ENCODE data around the gene ZNF746. TPM values are rescaled to one million over a fixed set of nuclear protein-coding genes. Genes with fewer than 3 reads are reported as not detected.
A peak's percentile ranks its signal among the peaks of the same experiment; 100 is the strongest.

The ZNF746 gene
- polyA plus RNA-seq (2013, experiment 1 of 2) = 10.9 TPM
- 10.7 TPM for polyA plus RNA-seq (2013, experiment 2 of 2)

DNA sequence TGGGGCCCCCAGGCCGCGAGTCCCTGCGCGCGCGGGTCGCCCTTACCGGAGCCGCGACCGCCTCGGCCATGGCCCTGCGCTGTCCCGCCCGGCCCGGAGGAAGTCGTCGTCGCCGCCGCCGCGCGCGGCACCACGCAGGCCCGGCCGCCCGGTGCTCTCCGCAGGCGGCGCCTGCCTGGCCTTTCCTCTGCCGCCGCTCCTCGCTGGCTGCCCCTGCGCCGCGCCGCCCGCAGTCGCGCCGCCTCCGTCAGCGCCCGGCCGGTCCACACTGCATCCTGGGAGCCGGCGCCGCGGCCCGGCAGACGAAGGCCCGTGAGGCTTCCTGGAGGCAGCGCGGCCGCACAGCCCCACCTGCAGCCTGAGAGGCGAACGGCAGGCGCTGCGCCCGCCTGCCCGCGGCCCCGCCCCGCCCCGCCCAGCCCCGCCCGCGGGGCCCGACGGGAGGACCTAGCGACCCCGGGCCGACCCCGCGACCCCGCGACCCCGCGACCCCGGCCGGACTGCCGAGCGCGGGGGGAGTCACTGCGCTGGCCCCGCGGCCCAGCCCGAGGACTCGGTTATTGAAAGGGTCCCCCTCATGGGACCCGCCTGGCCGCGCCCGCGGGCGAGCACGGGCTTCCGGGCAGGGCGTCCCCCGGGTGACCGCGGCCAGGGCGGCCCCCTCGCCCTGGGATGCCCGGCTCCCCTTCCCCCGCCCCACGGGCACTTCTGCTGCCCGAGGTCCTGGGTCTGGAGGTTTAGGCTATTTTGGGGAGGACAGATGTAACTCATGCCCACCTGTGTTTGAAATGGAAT, at the start of gene ZNF746:
ZNF746 (minus strand) TSS at position 343 of the 795 bp plus-strand sequence; CDS start at position 70, 273 bp downstream.
- H3K14ac ChIP-seq (ENCODE audit: low read length in 2 of 2) = peak within 1 kb of the TSS in 1 of 2 experiments; percentile 88
- H3K4me3 ChIP-seq (ENCODE audit: insufficient read depth in 1 of 2, low read depth in 1 of 2, low read length in 2 of 2) = peak within 1 kb of the TSS; percentile 84 to 92
- H4K8ac ChIP-seq (ENCODE audit: low read length) = peak within 1 kb of the TSS; percentile 91
- H2AK5ac ChIP-seq (ENCODE audit: low read length, severe bottlenecking) = peak within 1 kb of the TSS; percentile 37
- peaks cover 10% of the 10 kb centered on the region for H3K79me1 ChIP-seq (replicated peaks; ENCODE audit: low read length, poor library complexity, severe bottlenecking)
- peak within 1 kb of the TSS; percentile 76 to 94 for H3K4ac ChIP-seq (ENCODE audit: low read depth in 1 of 2, low read length in 2 of 2)
- H3K36me3 ChIP-seq (ENCODE audit: control insufficient read depth in 1 of 2, insufficient read depth in 2 of 2, low read depth in 1 of 2, low read length in 2 of 2) = peaks cover 14 to 16% of the 10 kb centered on the region in 2 experiments
- H3K4me2 ChIP-seq (ENCODE audit: low read length, poor library complexity, severe bottlenecking) = peak within 1 kb of the TSS; percentile 76
- peak within 1 kb of the TSS; percentile 55 for H2BK120ac ChIP-seq (ENCODE audit: low read depth, low read length)
- 2% methylated on average over 64 of the region's 109 CpGs for WGBS
- peak within 1 kb of the TSS; percentile 91 for H3K27ac ChIP-seq (ENCODE audit: low read length, poor library complexity, severe bottlenecking)
- H2BK15ac ChIP-seq (ENCODE audit: low read depth, poor library complexity, severe bottlenecking) = peak within 1 kb of the TSS; percentile 78
- peaks cover 3 to 24% of the 10 kb centered on the region in 2 experiments for H3K27me3 ChIP-seq (ENCODE audit: control insufficient read depth in 1 of 2, insufficient read depth in 1 of 2, low read length in 2 of 2)
- peaks cover 7% of the 10 kb centered on the region for H3K4me1 ChIP-seq (ENCODE audit: control insufficient read depth, insufficient read depth, low read depth, low read length)
- DNase-seq = peak; percentile 81
- no peaks in the 10 kb centered on the region for H3K9me3 ChIP-seq (ENCODE audit: control insufficient read depth, low read length)
- H2AFZ ChIP-seq (ENCODE audit: low read depth, low read length) = peak within 1 kb of the TSS; percentile 84
- no peak within 1 kb of the TSS for H2BK12ac ChIP-seq (ENCODE audit: low read length in 2 of 2)
- H2BK5ac ChIP-seq (ENCODE audit: low read depth, low read length, poor library complexity, severe bottlenecking) = peak within 1 kb of the TSS; percentile 92
- H3K9ac ChIP-seq (ENCODE audit: low read length) = peak within 1 kb of the TSS; percentile 95
- peak within 1 kb of the TSS; percentile 89 for H3K18ac ChIP-seq (ENCODE audit: low read depth in 1 of 2, low read length in 2 of 2)
- H3K23ac ChIP-seq (ENCODE audit: low read length in 2 of 2) = peak within 1 kb of the TSS in 1 of 2 experiments; percentile 93
- peak within 1 kb of the TSS; percentile 91 for H4K91ac ChIP-seq (ENCODE audit: low read length)

- no peaks in the 10 kb centered on the region for H3K79me1 ChIP-seq (replicated peaks; ENCODE audit: low read length, poor library complexity, severe bottlenecking)
- no peak overlapping the region for H2AK5ac ChIP-seq (ENCODE audit: low read length, severe bottlenecking)
- no peak overlapping the region for H4K8ac ChIP-seq (ENCODE audit: low read length)
- H3K23ac ChIP-seq (ENCODE audit: low read length in 2 of 2) = no peak overlapping the region
- H3K18ac ChIP-seq (ENCODE audit: low read depth in 1 of 2, low read length in 2 of 2) = no peak overlapping the region
- H3K27me3 ChIP-seq (ENCODE audit: control insufficient read depth in 1 of 2, insufficient read depth in 1 of 2, low read length in 2 of 2) = no peaks in the 10 kb centered on the region
- no peak overlapping the region for H2BK12ac ChIP-seq (ENCODE audit: low read length in 2 of 2)
- no peak overlapping the region for H3K4me3 ChIP-seq (ENCODE audit: insufficient read depth in 1 of 2, low read depth in 1 of 2, low read length in 2 of 2)
- no peak overlapping the region for H2BK15ac ChIP-seq (ENCODE audit: low read depth, poor library complexity, severe bottlenecking)
- no peak overlapping the region for H3K14ac ChIP-seq (ENCODE audit: low read length in 2 of 2)
- no peak overlapping the region for H3K9ac ChIP-seq (ENCODE audit: low read length)
- H2AFZ ChIP-seq (ENCODE audit: low read depth, low read length) = no peak overlapping the region
- no peak overlapping the region for H2BK120ac ChIP-seq (ENCODE audit: low read depth, low read length)
- H3K9me3 ChIP-seq (ENCODE audit: control insufficient read depth, low read length) = no peaks in the 10 kb centered on the region
- H3K36me3 ChIP-seq (ENCODE audit: control insufficient read depth in 1 of 2, insufficient read depth in 2 of 2, low read depth in 1 of 2, low read length in 2 of 2) = peaks cover 51 to 88% of the 10 kb centered on the region in 2 experiments
- no peak overlapping the region for H3K4ac ChIP-seq (ENCODE audit: low read depth in 1 of 2, low read length in 2 of 2)
- 100% methylated on average over 3 of the region's 3 CpGs for WGBS
- no peak overlapping the region for H4K91ac ChIP-seq (ENCODE audit: low read length)
- no peak for DNase-seq
- no peaks in the 10 kb centered on the region for H3K4me1 ChIP-seq (ENCODE audit: control insufficient read depth, insufficient read depth, low read depth, low read length)
- no peak overlapping the region for H3K27ac ChIP-seq (ENCODE audit: low read length, poor library complexity, severe bottlenecking)
- no peak overlapping the region for H3K4me2 ChIP-seq (ENCODE audit: low read length, poor library complexity, severe bottlenecking)
- H2BK5ac ChIP-seq (ENCODE audit: low read depth, low read length, poor library complexity, severe bottlenecking) = no peak overlapping the region
Measured at GRCh38 chr7:149547126-149547525, 49.5 kb upstream of the ZNF746 start.

DNA sequence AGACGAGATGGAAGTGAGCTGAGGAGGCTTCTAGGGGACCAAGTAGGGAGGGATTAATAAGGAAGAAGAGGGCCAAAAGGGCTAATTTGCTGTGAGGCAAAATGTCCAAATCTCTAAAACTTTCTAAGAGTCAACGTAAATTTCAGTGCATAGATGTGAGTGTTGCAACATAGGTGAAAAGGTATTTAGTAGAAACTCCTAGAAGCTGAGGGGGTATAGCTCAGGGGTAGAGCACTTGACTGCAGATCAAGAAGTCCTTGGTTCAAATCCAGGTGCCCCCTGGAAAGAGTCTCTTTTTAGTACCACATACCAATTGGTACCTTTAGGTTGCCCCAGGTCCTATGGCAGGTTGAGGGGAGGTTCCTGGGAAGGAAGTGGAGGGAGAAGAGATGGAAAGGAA, 48.7 kb upstream of the ZNF746 start:
- Histone ChIP-seq H3K4ac (ENCODE audit: low read depth in 1 of 2, low read length in 2 of 2) (no peak overlapping the region), H3K4me1 (ENCODE audit: control insufficient read depth, insufficient read depth, low read depth, low read length) (no peaks in the 10 kb centered on the region)

GRCh38 chr7:149544028-149544427, 46.4 kb upstream of the ZNF746 start:
- H2BK5ac ChIP-seq (ENCODE audit: low read depth, low read length, poor library complexity, severe bottlenecking) = no peak overlapping the region
- no peak overlapping the region for H2BK15ac ChIP-seq (ENCODE audit: low read depth, poor library complexity, severe bottlenecking)
- no peak overlapping the region for H3K4me2 ChIP-seq (ENCODE audit: low read length, poor library complexity, severe bottlenecking)
- H3K14ac ChIP-seq (ENCODE audit: low read length in 2 of 2) = no peak overlapping the region
- WGBS = 75% methylated on average over 2 of the region's 3 CpGs
- H4K8ac ChIP-seq (ENCODE audit: low read length) = no peak overlapping the region
- no peak overlapping the region for H3K4me3 ChIP-seq (ENCODE audit: insufficient read depth in 1 of 2, low read depth in 1 of 2, low read length in 2 of 2)
- H3K9me3 ChIP-seq (ENCODE audit: control insufficient read depth, low read length) = peaks cover 16% of the 10 kb centered on the region
- no peak overlapping the region for H2BK12ac ChIP-seq (ENCODE audit: low read length in 2 of 2)
- no peak overlapping the region for H3K27ac ChIP-seq (ENCODE audit: low read length, poor library complexity, severe bottlenecking)
- no peak overlapping the region for H4K91ac ChIP-seq (ENCODE audit: low read length)
- H3K18ac ChIP-seq (ENCODE audit: low read depth in 1 of 2, low read length in 2 of 2) = no peak overlapping the region
- H3K36me3 ChIP-seq (ENCODE audit: control insufficient read depth in 1 of 2, insufficient read depth in 2 of 2, low read depth in 1 of 2, low read length in 2 of 2) = peaks cover 31 to 57% of the 10 kb centered on the region in 2 experiments
- H2AFZ ChIP-seq (ENCODE audit: low read depth, low read length) = no peak overlapping the region
- H3K9ac ChIP-seq (ENCODE audit: low read length) = no peak overlapping the region
- no peaks in the 10 kb centered on the region for H3K27me3 ChIP-seq (ENCODE audit: control insufficient read depth in 1 of 2, insufficient read depth in 1 of 2, low read length in 2 of 2)
- no peaks in the 10 kb centered on the region for H3K4me1 ChIP-seq (ENCODE audit: control insufficient read depth, insufficient read depth, low read depth, low read length)
- no peaks in the 10 kb centered on the region for H3K79me1 ChIP-seq (replicated peaks; ENCODE audit: low read length, poor library complexity, severe bottlenecking)
- no peak overlapping the region for H3K23ac ChIP-seq (ENCODE audit: low read length in 2 of 2)
- H2AK5ac ChIP-seq (ENCODE audit: low read length, severe bottlenecking) = no peak overlapping the region
- no peak overlapping the region for H2BK120ac ChIP-seq (ENCODE audit: low read depth, low read length)
- no peak overlapping the region for H3K4ac ChIP-seq (ENCODE audit: low read depth in 1 of 2, low read length in 2 of 2)
- DNase-seq = no peak

More for the DNA sequence above, 48.7 kb upstream of the ZNF746 start:
- Histone ChIP-seq H3K79me1 (replicated peaks; ENCODE audit: low read length, poor library complexity, severe bottlenecking) (no peaks in the 10 kb centered on the region), H3K36me3 (ENCODE audit: control insufficient read depth in 1 of 2, insufficient read depth in 2 of 2, low read depth in 1 of 2, low read length in 2 of 2) (peaks cover 49 to 80% of the 10 kb centered on the region in 2 experiments), H3K14ac (ENCODE audit: low read length in 2 of 2) (no peak overlapping the region), H3K4me3 (ENCODE audit: insufficient read depth in 1 of 2, low read depth in 1 of 2, low read length in 2 of 2) (no peak overlapping the region), H4K8ac (ENCODE audit: low read length) (no peak overlapping the region), H4K91ac (ENCODE audit: low read length) (no peak overlapping the region), H3K4me2 (ENCODE audit: low read length, poor library complexity, severe bottlenecking) (no peak overlapping the region), H2BK15ac (ENCODE audit: low read depth, poor library complexity, severe bottlenecking) (no peak overlapping the region), H3K27me3 (ENCODE audit: control insufficient read depth in 1 of 2, insufficient read depth in 1 of 2, low read length in 2 of 2) (no peaks in the 10 kb centered on the region), H2AK5ac (ENCODE audit: low read length, severe bottlenecking) (no peak overlapping the region), H2BK12ac (ENCODE audit: low read length in 2 of 2) (no peak overlapping the region), H3K23ac (ENCODE audit: low read length in 2 of 2) (no peak overlapping the region), H2AFZ (ENCODE audit: low read depth, low read length) (no peak overlapping the region), H3K18ac (ENCODE audit: low read depth in 1 of 2, low read length in 2 of 2) (no peak overlapping the region), H3K9ac (ENCODE audit: low read length) (no peak overlapping the region), H2BK120ac (ENCODE audit: low read depth, low read length) (no peak overlapping the region), H3K27ac (ENCODE audit: low read length, poor library complexity, severe bottlenecking) (no peak overlapping the region), H2BK5ac (ENCODE audit: low read depth, low read length, poor library complexity, severe bottlenecking) (no peak overlapping the region), H3K9me3 (ENCODE audit: control insufficient read depth, low read length) (peaks cover 4% of the 10 kb centered on the region)
- no peak for DNase-seq
- 99% methylated on average over 2 of the region's 2 CpGs for WGBS

Measured in mesenchymal stem cell (in vitro differentiated cells and primary cell).